OCI-LY3 (cell line): Measurements from ENCODE around the gene APCDD1L.
"Not testable (repeated sequence)": the region's sequence is repeated elsewhere in the genome, so short reads cannot be mapped to it uniquely, and the experiment has no call there.

Experiments
- EZH2phosphoT487 ChIP-seq: fragments of 200-600 bp; shearing (Covaris generic); IDR thresholded peaks from 2 replicates; pipeline ENCODE4 v1.6.1; 2018; ENCODE audit warnings: antibody characterized with exemption, mixed run types, low read depth
- TF ChIP-seq, protein P1 (sequence below): fragments of 200-600, 300-600 bp; sonication (generic); IDR thresholded peaks from 2 replicates; pipeline ENCODE4 v1.5.1; 2014; ENCODE audit warnings: antibody characterized with exemption, low read length, low read depth

DNA sequence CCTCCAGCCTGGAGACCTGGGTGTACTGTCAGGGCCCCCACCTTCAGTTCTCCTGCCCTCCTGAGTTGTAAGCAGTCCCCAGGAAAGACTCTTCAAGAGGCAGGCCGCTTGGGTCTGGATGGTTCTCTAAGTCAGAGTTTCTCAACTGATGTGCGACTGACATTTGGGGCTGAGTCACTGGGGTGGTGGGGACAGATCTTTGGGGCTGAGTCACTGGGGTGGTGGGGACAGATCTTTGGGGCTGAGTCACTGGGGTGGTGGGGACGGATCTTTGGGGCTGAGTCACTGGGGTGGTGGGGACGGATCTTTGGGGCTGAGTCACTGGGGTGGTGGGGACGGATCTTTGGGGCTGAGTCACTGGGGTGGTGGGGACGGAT, 26.8 kb upstream of the APCDD1L start:
- TF ChIP-seq, protein P1, sequence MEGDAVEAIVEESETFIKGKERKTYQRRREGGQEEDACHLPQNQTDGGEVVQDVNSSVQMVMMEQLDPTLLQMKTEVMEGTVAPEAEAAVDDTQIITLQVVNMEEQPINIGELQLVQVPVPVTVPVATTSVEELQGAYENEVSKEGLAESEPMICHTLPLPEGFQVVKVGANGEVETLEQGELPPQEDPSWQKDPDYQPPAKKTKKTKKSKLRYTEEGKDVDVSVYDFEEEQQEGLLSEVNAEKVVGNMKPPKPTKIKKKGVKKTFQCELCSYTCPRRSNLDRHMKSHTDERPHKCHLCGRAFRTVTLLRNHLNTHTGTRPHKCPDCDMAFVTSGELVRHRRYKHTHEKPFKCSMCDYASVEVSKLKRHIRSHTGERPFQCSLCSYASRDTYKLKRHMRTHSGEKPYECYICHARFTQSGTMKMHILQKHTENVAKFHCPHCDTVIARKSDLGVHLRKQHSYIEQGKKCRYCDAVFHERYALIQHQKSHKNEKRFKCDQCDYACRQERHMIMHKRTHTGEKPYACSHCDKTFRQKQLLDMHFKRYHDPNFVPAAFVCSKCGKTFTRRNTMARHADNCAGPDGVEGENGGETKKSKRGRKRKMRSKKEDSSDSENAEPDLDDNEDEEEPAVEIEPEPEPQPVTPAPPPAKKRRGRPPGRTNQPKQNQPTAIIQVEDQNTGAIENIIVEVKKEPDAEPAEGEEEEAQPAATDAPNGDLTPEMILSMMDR: not testable (repeated sequence)
- TF ChIP-seq EZH2phosphoT487: not testable (repeated sequence)
